ENCODE data around the gene EHD1.
A peak's percentile ranks its signal among the peaks of the same experiment; 100 is the strongest.

The EHD1 gene

GRCh38 chr11:64802370-64803157 is 75.9 kb downstream of the EHD1 start:
- H3K27me3 ChIP-seq (ENCODE audit: control insufficient read depth, low read length): no peaks in the 10 kb centered on the region
- no peaks in the 10 kb centered on the region for H3K9me3 ChIP-seq (ENCODE audit: control insufficient read depth, insufficient read depth, low read length)
- H4K20me1 ChIP-seq (ENCODE audit: control insufficient read depth, insufficient read depth, low read depth, low read length): no peaks in the 10 kb centered on the region
- peak overlapping the region; percentile 96 for H3K4me2 ChIP-seq (ENCODE audit: low read length)
- peaks cover 80% of the 10 kb centered on the region for H3K36me3 ChIP-seq (ENCODE audit: control insufficient read depth, low read length)
- peaks cover 46% of the 10 kb centered on the region for H3K4me1 ChIP-seq (ENCODE audit: control insufficient read depth, low read length)
- H3F3A ChIP-seq (ENCODE audit: control insufficient read depth, insufficient read depth): peaks cover 19% of the 10 kb centered on the region
- peaks cover 21% of the 10 kb centered on the region for H3K79me2 ChIP-seq (ENCODE audit: control insufficient read depth, low read length)
- H3K27ac ChIP-seq (ENCODE audit: low read depth, low read length): peak overlapping the region; percentile 86
- TF ChIP-seq EZH2phosphoT487 (IDR thresholded peaks at IDR 0.05; ENCODE audit: borderline replicate concordance, low read length): no peak
- TF ChIP-seq CTCF (IDR thresholded peaks at IDR 0.05; ENCODE audit: low read depth, low read length, poor library complexity, severe bottlenecking): no peak
- peak overlapping the region; percentile 99 for H3K4me3 ChIP-seq (ENCODE audit: low read length)
- H3K9me2 ChIP-seq (replicated peaks; ENCODE audit: control insufficient read depth, low read length): no peaks in the 10 kb centered on the region
